ENCODE results near the gene MCHR1. TPM values are rescaled to one million over a fixed set of nuclear protein-coding genes. Genes with fewer than 3 reads are reported as not detected.

MCHR1 gene
- total RNA-seq, 1 experiment from 2014 or later: not detected

GRCh38 chr22:40705918-40706682, 26.8 kb downstream of the MCHR1 start:
- Histone ChIP-seq H3K4me1 (ENCODE audit: control insufficient read depth, insufficient read depth, low read length) (peaks cover 22% of the 10 kb centered on the region), H3K27ac (ENCODE audit: low read length) (peak overlapping the region; percentile 45; the same call in 1 of the 2 replicates), H3K27me3 (ENCODE audit: control insufficient read depth, insufficient read depth, low read length) (no peaks in the 10 kb centered on the region), H3K36me3 (ENCODE audit: control insufficient read depth, insufficient read depth, low read length) (no peaks in the 10 kb centered on the region), H3K4me3 (ENCODE audit: low read depth in 2 of 2, low read length in 2 of 2) (no peak overlapping the region), H3K9me3 (ENCODE audit: control insufficient read depth, insufficient read depth, low read depth, low read length) (no peaks in the 10 kb centered on the region)
- intact Hi-C loops (cut with micrococcal nuclease; ENCODE audit: unreplicated experiment): no loop called here
- TF ChIP-seq REST (IDR thresholded peaks at IDR 0.05; ENCODE audit: insufficient read depth in 1 of 2, low read depth in 2 of 2, low read length in 1 of 2): no peak
- TF ChIP-seq POLR2AphosphoS5 (IDR thresholded peaks at IDR 0.05; ENCODE audit: low read depth, low read length): no peak
- no peak for TF ChIP-seq CTCF (IDR thresholded peaks at IDR 0.05)
- TF ChIP-seq TCF7L2 (IDR thresholded peaks at IDR 0.05; ENCODE audit: low read depth, low read length): no peak
- no peak for TF ChIP-seq SIN3A (IDR thresholded peaks at IDR 0.05; ENCODE audit: borderline replicate concordance, insufficient read depth, low read depth, low read length)
- DNase-seq (ENCODE audit: low read depth, low spot score) (no peak), ATAC-seq (no peak)
- no TSS peak for BruUV-seq (replicated peaks)
- ChIA-PET CTCF (no interaction called here), POLR2A (no interaction called here)
- in situ Hi-C loops (cut with HindIII; ENCODE audit: low pct_unique_long_range_greater_than_20kb, low sequenced_read_pairs): no loop called here

- intact Hi-C loops (cut with micrococcal nuclease; ENCODE audit: unreplicated experiment) (no loop called here), in situ Hi-C loops (cut with HindIII; ENCODE audit: low pct_unique_long_range_greater_than_20kb, low sequenced_read_pairs) (no loop called here)
- TF ChIP-seq TCF7L2 (IDR thresholded peaks at IDR 0.05; ENCODE audit: low read depth, low read length) (no peak), SIN3A (IDR thresholded peaks at IDR 0.05; ENCODE audit: borderline replicate concordance, insufficient read depth, low read depth, low read length) (no peak), REST (IDR thresholded peaks at IDR 0.05; ENCODE audit: insufficient read depth in 1 of 2, low read depth in 2 of 2, low read length in 1 of 2) (no peak), CTCF (IDR thresholded peaks at IDR 0.05) (no peak), POLR2AphosphoS5 (IDR thresholded peaks at IDR 0.05; ENCODE audit: low read depth, low read length) (no peak)
- Histone ChIP-seq H3K27me3 (ENCODE audit: control insufficient read depth, insufficient read depth, low read length) (no peaks in the 10 kb centered on the region), H3K4me1 (ENCODE audit: control insufficient read depth, insufficient read depth, low read length) (peaks cover 31% of the 10 kb centered on the region), H3K27ac (ENCODE audit: low read length) (no peak overlapping the region; the same call in 1 of the 2 replicates), H3K9me3 (ENCODE audit: control insufficient read depth, insufficient read depth, low read depth, low read length) (no peaks in the 10 kb centered on the region), H3K4me3 (ENCODE audit: low read depth in 2 of 2, low read length in 2 of 2) (no peak overlapping the region), H3K36me3 (ENCODE audit: control insufficient read depth, insufficient read depth, low read length) (no peaks in the 10 kb centered on the region)
- ATAC-seq (no peak), DNase-seq (ENCODE audit: low read depth, low spot score) (no peak)
- CTCF ChIA-PET: no interaction called here
- BruUV-seq (replicated peaks): no TSS peak
- POLR2A ChIA-PET: no interaction called here
Observed at GRCh38 chr22:40707154-40707553, 27.9 kb downstream of the MCHR1 start.

Measured in Panc1 (cell line).